Measurements from ENCODE around the gene SPTBN1.
A peak's percentile ranks its signal among the peaks of the same experiment; 100 is the strongest.

The SPTBN1 gene

DNA sequence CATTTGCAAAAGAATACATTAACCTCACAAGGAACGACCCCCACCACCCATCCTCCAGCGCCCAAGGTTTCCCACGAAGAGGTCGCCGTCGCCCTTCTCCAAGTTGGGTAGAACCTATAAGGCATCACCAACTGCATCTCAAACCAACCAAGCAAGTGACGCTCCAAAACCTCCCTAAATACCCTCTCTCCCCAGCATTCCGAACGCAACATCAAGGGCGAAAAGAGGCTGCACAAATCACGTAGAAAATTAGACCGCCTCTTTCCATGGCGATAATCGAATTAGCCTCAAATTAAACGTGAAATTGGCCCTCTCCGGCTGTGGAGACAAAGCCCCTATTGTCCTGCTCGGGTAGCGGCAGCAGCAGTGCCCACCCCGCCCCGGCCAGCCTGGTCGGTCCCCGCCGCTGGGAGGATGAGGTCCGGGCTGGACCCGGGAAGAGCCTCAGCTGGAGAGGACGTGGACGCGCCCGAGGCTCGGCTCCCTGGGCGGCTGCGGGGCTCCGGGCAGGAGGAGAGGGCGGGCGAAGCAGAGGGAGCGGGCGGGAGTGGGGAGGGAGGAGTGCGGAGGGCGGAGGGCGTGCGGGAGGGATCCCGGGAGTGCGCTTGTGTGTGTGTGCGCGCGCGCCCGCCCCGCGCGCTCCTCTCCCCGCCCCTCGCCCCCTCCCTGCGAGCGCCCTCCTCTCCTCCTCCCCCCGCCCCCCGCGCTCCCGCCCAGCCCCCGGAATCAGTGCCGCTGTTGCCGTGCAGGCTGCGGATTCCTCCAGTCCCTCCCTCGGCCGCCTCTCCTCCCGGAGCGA, at the start of gene SPTBN1:
SPTBN1 (plus strand) TSS at position 765 of the 799 bp plus-strand sequence. CDS start 70,092 bp downstream, outside the sequence.
- DNase-seq: peak; percentile 84

DNA sequence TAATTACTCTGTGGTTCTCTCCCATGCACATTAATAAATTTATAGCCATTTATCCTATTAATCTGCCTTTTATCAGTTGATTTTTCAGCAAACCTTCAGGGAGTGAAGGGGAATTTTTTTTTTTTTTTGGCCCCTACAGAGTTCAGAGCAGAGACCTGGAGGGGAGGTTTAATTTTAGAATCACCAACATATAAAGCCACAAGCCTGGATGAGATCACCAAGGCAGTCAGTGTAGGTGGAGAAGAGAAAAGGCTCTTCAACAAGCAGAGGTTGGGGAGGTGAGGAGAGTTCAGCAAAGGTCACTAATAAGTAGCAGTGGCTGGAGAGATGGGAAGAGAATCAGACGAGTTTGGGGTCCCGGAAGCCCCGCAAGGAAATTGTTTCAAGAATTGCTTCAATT, 48.4 kb upstream of the SPTBN1 start:
- DNase-seq: no peak

DNA sequence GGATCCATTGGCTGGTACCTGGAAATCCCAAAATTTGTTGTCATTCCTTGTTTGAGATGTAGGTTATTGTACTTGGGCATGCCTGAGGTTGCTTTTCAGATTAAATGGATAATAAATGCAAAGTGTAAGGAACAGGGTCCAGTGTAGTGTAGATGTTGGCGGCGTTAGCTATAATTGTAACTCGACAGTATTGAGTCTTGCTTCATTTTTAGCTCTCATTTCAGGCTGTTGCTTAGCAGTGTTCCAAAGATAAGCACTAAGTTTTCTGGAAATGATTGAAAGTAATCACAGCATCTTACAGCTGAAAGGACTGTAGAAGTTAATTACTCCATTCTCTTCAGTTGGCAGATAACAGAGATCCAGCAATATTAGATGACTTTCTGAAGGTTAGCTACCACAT, 47.8 kb upstream of the SPTBN1 start:
- no peak for DNase-seq

DNA sequence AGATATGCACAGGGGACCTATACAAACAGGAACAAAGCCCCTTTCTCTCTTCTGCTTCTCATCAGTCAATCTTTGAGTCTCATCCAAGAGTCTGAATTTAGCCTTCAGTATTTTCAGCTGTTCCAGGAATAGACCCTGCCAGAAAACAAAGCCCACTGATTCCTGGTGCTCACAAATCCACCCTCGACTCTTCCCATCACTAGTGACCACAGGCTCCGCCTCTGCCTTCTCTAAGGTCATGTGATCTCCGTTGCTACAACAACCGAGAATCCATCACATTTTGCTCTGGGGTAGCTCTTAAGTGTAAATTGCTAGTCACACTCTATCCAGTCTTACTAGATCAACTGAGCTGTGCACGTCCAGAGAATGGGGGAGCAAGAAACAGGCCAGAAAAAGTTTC, 46.4 kb upstream of the SPTBN1 start:
- DNase-seq: no peak

DNA sequence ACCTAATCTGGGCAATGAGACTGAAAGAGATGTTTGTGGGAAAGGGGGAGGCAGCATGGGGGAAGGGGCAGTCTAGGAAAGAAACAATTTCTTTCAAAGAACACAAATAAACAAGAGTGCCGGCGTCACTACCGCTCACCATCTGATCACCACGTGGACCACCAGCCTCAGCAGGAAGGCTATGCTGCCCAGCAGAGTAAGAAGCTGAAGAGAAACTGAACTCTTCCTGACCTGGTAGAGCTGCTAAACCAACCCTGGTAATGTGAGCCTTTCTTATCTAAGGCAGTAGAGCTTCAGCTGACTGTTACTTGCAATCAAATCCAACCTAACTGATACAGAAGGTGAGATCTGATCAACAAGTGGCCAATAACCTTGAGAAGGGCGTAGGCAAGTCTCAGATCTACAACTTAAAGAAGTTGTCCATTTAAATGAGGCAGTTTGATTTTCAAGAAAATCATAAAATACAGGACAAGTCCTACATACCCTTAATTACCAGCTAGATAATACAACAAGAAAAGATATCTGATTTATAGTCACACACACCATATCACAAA, 44.2 kb upstream of the SPTBN1 start:
- DNase-seq: no peak

DNA sequence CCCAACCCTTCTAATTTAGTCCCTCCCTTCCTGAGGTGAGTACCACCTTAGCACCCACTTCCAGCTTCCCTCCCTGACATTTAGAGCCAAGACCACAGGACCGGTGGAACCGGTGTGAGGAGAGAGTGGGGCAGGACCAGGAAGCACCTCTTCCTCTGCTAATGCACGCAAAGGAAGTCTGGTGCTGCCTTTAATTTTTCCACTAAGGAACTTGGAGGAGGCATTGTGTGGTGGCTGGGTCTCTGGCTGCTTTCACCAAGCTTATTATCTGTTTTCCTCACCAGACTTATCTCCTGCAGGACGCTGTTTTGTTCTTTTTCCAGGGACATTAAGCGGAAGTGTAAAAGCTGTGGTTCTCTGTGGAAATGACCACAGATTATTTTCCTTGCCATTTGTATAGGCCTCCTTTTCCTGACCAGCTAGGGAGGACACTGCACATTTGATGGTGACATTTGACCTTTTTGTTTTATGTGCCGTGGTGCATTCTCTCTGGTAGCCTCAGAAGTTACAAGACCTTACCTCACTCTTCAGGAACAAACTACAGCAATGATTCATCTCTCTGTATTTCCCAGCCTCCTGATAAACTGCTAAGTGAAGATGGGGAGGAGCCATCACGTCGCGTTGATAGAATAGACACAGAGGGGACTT, 39.8 kb upstream of the SPTBN1 start:
- DNase-seq: no peak

DNA sequence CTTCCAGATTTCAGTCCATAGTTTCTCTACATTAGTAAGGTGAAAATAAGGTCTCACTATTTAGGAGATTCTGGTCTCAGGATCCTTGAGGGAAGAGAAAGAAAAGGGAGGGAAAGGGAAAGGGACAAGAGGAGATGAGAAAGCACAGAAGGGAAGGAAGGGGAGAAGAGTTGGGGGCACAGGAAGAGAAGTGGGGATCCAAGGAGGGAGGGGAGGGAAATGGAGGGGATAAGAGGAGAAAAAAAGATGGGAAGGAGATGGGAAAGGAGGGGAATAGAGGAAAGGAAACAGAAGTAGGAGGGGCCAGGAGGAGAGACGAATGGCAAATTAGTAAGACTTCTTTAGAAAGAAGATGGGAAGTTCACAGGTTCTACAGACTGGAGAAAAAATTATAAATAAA, 39.2 kb upstream of the SPTBN1 start:
- DNase-seq: no peak

DNA sequence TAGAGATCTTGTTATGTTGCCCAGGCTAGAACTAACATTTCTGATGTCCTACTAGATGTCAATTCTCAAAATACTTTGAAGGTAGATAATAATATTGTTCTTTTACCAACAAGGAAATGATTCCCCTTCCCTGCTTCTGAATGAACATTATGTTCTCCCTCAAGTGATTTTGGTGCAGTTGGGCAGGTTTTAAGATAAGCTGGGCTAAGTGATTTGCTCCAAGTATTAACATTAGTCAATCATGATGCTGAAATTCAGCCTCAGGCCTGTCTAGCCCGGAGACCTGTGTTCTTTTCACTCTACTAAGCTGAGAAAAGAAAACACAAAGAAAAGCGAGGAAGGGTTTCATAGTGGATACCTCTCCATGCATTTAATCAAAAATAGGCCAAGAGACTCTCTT, 38.5 kb upstream of the SPTBN1 start:
- DNase-seq: no peak

DNA sequence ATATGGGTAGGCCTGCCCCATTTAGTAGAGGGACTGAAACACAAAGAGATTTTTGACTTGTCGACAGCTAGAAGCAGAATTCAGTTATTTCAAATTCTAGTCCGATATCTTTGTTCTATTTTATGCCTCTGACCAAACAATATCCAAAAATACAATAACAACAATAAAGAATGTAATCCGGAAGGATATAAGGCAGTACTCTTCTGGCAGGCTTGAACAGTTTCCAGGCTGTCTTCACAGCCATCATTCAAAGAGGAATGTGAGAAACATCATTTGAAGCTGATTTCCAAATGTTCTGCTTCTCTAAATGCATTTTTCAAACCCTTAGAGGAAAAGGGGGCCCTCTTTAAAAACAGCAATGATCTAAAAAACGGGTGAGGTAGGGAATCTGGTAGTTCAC, 36.7 kb upstream of the SPTBN1 start:
- DNase-seq: no peak

DNA sequence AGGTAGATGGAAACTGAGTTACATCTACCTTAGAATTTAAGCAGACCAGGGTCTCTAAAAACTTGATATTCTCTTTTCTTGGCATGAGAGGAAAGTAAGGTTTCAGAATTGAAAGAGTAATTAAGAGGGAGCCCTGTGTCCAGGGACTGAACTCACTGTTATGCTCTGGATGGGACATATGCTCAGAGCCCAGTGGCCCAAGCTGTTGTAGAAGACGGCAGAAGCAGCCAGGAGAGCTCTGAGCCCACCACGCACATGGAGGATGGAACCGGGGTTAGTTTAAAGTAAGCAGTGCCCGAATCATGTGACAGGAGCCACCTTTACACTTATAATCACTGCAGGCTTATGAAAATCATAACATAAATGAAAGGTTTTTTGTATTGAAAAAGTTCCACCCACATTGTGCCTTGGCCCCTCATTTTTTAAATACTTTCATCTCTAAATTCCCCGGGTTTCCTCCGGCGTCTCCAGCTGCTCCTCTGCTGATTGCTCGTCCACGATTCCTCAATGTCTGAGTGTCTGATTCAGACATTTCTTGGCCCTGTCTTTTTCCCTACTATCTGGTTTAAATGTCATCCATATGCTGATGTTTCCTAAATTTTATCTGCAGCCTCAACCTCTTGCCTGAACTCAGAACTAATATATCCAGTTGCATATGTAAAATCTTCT, 36.1 kb upstream of the SPTBN1 start:
- no peak for DNase-seq

DNA sequence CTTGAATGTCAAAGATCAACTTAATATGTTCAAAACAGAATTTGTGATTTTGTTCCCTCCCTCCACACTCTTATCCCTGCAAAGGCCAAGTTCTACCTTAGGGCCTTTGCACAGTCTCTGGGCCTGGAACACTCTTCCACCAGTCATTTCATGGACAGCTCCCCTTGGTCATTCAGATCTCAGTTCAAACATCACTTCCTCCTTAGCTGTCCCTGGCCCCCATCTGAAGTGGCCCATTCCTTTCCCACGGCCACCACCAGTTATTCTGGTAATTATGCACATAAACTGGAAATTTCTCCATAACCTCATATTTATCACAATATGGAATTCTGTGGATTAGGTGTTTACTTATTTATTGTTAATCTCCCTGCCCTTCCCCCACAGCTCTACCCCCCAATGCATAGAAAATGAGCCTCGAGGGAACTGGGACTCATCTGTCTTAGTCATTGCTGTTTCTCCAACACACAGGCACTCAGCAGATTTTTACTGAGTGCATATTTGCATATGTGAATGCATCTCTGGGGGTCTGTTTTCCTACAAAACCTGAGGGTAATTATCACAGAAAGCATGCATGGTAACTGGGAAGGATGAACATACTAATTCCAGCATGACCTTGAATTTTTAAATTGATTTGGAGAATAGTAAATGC, 35.5 kb upstream of the SPTBN1 start:
- no peak for DNase-seq

DNA sequence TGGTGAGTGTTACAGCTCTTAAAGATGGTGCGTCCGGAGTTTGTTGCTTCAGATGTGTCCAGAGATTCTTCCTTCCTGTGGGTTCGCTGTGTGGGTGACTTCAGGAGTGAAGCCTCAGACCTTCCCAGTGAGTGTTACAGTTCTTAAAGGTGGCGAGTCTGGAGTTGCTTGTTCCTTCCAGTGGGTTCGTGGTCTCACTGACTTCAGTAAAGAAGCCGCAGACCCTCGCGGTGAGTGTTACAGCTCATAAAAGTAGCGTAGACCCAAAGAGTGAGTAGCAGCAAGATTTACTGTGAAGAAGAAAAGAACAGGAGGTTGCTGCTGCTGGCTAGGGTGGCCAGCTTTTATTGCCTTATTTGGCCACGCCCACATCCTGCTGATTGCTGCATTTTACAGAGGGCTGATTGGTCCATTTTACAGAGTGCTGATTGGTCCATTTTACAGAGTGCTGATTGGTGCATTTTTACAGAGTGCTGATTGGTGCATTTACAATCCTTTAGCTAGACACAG, 34.0 kb upstream of the SPTBN1 start:
- no peak for DNase-seq

DNA sequence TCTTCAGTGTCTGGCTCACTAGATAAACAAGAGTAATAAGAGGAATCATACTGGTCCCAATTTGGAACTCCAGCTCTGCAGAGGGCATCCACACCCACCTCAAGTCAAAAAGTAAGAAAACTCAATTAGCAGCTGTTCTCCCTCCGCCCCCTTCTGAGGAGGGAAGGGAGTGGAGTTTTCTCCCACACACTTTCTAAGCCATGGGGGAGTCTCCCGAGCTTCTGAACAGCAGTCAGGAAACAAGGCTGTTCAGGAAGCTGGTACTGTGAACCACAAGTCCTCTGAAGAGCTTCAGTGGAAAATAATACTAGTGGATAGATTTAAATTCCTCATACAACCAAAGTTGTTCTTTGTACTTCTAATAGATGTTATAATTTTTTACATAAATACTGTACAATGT, 32.9 kb upstream of the SPTBN1 start:
- no peak for DNase-seq

DNA sequence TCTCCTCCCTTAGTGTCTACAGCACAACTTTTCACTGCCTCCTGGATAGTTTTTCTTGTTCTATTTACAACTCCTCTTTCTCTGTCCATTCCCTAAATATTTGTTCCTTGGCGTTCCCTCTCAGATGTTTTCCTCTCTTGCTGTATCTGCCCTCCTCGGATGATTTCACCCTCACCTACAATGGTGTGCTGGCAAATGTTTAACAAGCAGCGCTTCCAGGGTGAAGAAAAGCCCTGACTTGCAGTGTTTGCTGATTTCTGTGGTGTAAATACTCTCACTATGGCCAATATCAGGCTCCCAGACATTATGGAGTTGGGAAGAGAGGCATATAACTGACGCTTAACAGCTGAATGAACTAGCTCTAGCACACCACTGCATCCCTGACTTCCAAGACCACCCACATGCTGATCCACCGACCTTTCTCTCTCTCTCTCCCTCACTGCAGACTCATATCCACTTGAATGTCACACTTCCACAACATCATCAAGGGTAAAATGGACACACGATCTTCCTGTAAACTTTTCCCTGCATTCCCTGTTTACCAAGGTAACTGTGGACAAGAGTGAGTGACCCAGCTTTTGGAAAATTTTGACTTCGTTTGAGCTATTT, 31.5 kb upstream of the SPTBN1 start:
- no peak for DNase-seq

DNA sequence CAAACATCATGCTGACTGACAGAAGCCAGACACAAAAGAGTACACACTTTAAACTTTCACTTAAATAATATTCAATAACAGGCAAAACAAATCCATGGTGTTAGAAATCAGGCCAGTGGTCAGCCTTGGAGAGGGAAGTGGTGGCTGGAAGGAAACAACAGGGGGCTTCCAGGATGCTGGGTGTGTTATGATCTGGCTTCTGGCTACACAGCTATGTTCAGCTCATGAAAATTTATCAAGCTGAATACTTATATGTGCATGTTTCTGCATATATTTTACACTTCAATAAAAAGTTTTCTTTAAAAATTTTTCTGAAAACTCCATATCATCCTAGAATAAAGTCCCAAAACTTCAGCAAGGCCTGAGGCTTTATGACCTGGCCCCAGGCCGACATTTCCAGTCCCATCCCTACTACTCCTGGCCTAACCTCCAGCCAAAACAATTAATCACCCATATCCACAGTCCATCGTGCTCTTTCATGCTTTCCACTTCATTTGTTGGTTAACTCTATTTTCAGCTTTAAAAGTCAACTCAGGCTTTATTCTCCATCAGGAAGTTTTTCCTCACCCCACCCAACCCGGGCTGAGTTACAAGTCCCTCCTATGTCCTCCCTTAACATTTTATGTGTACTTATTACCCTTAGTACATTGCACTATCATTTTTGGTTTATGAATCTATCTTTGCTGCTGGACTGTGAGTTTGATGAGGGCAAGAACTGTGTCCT, 27.9 kb upstream of the SPTBN1 start:
- DNase-seq: no peak

DNA sequence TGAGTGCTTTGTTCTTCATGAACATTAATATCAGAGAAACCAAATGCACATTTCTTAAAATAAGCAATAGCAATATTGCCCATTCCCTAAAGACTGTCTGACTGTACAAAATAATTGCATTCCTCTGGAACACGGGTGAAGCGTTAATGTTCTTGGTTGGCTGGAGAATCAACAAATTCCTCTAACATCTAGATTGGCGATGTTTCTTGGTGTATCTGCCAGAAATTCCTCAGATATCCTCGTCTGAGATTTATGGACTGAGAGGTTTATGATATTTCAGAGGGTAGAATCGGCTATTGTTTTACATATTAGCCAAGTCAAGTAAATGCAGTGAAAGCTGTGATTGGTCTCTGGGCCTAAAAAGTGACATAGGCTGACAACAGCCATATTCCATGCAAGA, 27.1 kb upstream of the SPTBN1 start:
- DNase-seq: no peak

DNA sequence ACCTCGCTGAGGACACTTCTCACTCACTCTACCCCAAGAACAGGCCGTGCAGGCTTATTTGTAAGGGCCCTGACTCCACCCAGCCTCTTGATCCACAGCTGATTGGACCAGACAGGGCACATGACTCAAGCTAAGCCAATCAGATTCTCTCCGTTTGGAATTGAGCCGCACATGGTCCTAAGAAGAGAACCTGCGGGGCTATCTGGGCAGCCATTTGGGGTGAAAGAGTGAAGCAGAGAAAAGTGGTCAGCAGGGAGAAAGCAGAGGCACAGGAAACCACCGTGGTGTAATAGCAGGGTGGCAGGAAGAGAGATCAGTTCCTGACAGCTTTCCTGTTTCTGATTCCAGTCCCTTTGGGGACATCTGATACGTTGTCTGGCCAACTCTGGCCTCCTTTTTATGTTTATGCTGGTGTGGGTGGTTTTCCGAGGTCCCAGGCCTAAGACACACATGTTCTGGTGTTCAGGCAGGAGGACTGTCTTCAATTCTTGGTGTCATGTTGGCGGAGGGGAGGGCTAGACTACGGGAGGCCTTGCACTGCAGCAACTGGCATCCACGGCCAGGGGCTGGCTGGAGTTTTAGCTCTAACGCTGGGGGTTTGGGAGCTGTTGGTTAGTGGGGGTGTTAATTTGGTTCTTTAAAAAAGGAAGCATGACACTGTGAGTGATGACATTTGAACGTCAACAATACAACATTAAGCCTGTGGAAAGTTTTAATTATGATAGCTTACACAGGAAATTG, 26.1 kb upstream of the SPTBN1 start:
- no peak for DNase-seq

DNA sequence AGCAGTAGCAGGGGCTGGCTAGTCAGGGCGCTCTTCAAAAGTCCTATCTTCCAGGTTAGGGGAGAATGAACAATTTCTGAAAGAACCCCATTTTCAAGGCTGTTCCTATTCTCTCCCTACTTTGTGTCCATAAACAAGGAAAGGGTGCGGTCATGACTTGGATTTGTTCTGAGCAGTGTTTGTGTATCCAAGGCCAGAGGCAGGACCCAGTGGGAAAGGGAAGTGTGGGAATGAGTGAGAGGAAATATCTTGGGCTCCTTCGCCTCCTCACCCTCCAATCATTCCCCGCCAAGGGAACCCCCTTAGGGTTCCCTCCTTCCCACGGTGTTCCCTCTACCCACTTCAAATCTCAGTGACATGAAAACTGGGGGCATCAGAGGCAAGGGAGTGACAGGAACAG, 25.5 kb upstream of the SPTBN1 start:
- DNase-seq: no peak

DNA sequence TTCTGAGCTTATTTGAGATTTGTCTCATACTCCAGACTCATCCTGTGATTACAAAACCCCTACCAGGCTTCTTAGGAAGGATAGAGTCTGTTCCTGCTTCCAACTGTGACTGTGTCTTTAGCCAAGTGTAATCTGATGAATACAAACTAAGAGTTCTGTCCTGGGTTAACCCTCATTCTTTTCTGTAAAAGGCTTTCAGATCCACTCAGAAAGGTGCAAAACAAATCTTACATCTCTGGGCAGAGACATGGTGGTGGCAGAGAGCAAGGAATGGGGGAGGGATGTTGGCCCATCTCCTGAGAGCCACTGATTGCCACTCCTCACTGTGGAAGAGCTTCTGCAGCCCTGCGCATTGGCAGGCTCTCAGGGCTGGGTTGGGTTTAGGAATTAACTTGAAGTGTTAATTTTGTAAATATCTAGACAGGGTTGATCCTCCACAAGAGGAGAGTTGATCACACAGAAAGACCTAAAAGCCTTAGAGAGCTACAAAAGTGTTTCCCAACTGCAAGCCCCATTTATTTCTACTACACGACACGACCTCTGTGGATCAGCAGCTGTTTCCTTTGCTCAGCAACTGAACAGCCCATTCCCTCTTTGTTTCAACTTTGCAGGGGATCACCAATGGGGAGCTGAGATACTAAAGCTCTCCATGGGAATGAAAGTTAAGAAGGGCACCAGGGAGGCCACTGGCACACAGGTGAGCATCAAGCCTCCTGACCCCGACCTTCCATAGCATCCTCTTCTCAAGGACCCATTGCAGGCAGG, 23.7 kb upstream of the SPTBN1 start:
- no peak for DNase-seq

DNA sequence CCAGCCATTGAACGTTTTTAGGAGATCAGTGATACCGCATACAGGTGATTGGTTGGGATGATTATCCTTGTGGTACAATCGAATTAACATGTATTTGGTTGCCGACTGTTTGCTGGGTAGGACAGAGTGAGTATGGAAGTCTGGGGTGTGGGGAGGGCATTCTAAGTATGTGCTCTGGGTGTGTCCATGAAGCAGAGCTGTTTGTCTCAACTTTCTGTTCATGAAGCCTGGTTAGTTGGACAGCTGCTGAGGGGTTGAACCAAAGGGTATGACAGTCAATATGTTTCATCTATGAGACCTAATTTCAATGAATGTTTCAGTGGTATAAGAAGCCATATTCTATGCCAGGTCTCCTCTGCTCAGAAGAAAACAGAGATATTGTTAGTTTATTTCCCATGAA, 21.9 kb upstream of the SPTBN1 start:
- no peak for DNase-seq

Data from COR-L47 (cell line).